ENCODE measurements around the gene EHD4.

The EHD4 gene

GRCh38 chr15:42009022-42009421 is 36.7 kb upstream of the EHD4 start:
- Histone ChIP-seq H4K20me1 (ENCODE audit: insufficient read depth, low read length) (no peaks in the 10 kb centered on the region), H3K9me3 (ENCODE audit: insufficient read depth, low read length) (no peaks in the 10 kb centered on the region), H2AFZ (ENCODE audit: low read depth, low read length) (no peak overlapping the region), H3K4me2 (ENCODE audit: low read length) (no peak overlapping the region), H3K36me3 (replicated peaks; ENCODE audit: low read depth, low read length) (no peaks in the 10 kb centered on the region), H3K4me3 (ENCODE audit: low read length) (no peak overlapping the region), H3K4me1 (ENCODE audit: low read length) (peaks cover 27% of the 10 kb centered on the region), H3K27ac (ENCODE audit: low read length) (no peak overlapping the region), H3K27me3 (ENCODE audit: low read depth, low read length) (no peaks in the 10 kb centered on the region), H3K79me2 (ENCODE audit: low read length) (no peaks in the 10 kb centered on the region), H3K9ac (ENCODE audit: low read length) (no peak overlapping the region)
- TF ChIP-seq CTCF (IDR thresholded peaks at IDR 0.05; ENCODE audit: low read depth, low read length), result no peak
- TF ChIP-seq EZH2phosphoT487 (IDR thresholded peaks at IDR 0.05; ENCODE audit: low read depth), result no peak

GRCh38 chr15:42007386-42007785 is 35.0 kb upstream of the EHD4 start:
- H4K20me1 ChIP-seq (ENCODE audit: insufficient read depth, low read length), result no peaks in the 10 kb centered on the region
- TF ChIP-seq CTCF (IDR thresholded peaks at IDR 0.05; ENCODE audit: low read depth, low read length) (no peak), EZH2phosphoT487 (IDR thresholded peaks at IDR 0.05; ENCODE audit: low read depth) (no peak)
- no peaks in the 10 kb centered on the region for H3K79me2 ChIP-seq (ENCODE audit: low read length)
- H3K4me3 ChIP-seq (ENCODE audit: low read length), result no peak overlapping the region
- no peaks in the 10 kb centered on the region for H3K36me3 ChIP-seq (replicated peaks; ENCODE audit: low read depth, low read length)
- H3K4me2 ChIP-seq (ENCODE audit: low read length), result no peak overlapping the region
- H3K27me3 ChIP-seq (ENCODE audit: low read depth, low read length), result peaks cover 6% of the 10 kb centered on the region; the same call in 1 of the 2 replicates
- H2AFZ ChIP-seq (ENCODE audit: low read depth, low read length), result no peak overlapping the region
- peaks cover 21% of the 10 kb centered on the region for H3K4me1 ChIP-seq (ENCODE audit: low read length)
- no peak overlapping the region for H3K27ac ChIP-seq (ENCODE audit: low read length)
- H3K9ac ChIP-seq (ENCODE audit: low read length), result no peak overlapping the region
- H3K9me3 ChIP-seq (ENCODE audit: insufficient read depth, low read length), result no peaks in the 10 kb centered on the region

GRCh38 chr15:42002333-42002732 is 30.0 kb upstream of the EHD4 start:
- peaks cover 5% of the 10 kb centered on the region; the same call in 1 of the 2 replicates for H3K4me1 ChIP-seq (ENCODE audit: low read length)
- no peaks in the 10 kb centered on the region for H3K79me2 ChIP-seq (ENCODE audit: low read length)
- no peaks in the 10 kb centered on the region for H3K9me3 ChIP-seq (ENCODE audit: insufficient read depth, low read length)
- no peaks in the 10 kb centered on the region for H3K36me3 ChIP-seq (replicated peaks; ENCODE audit: low read depth, low read length)
- no peak overlapping the region for H3K4me2 ChIP-seq (ENCODE audit: low read length)
- TF ChIP-seq EZH2phosphoT487 (IDR thresholded peaks at IDR 0.05; ENCODE audit: low read depth) (no peak), CTCF (IDR thresholded peaks at IDR 0.05; ENCODE audit: low read depth, low read length) (no peak)
- no peaks in the 10 kb centered on the region for H4K20me1 ChIP-seq (ENCODE audit: insufficient read depth, low read length)
- no peak overlapping the region for H3K4me3 ChIP-seq (ENCODE audit: low read length)
- H3K27me3 ChIP-seq (ENCODE audit: low read depth, low read length), result peaks cover 15% of the 10 kb centered on the region
- H3K9ac ChIP-seq (ENCODE audit: low read length), result no peak overlapping the region
- no peak overlapping the region for H3K27ac ChIP-seq (ENCODE audit: low read length)
- H2AFZ ChIP-seq (ENCODE audit: low read depth, low read length), result no peak overlapping the region

GRCh38 chr15:42001236-42001635 is 28.9 kb upstream of the EHD4 start:
- Histone ChIP-seq H3K27me3 (ENCODE audit: low read depth, low read length) (peaks cover 15% of the 10 kb centered on the region), H3K79me2 (ENCODE audit: low read length) (no peaks in the 10 kb centered on the region), H3K27ac (ENCODE audit: low read length) (no peak overlapping the region), H4K20me1 (ENCODE audit: insufficient read depth, low read length) (no peaks in the 10 kb centered on the region), H3K4me1 (ENCODE audit: low read length) (peaks cover 5% of the 10 kb centered on the region; the same call in 1 of the 2 replicates), H3K9me3 (ENCODE audit: insufficient read depth, low read length) (no peaks in the 10 kb centered on the region), H3K4me3 (ENCODE audit: low read length) (no peak overlapping the region), H2AFZ (ENCODE audit: low read depth, low read length) (no peak overlapping the region), H3K9ac (ENCODE audit: low read length) (no peak overlapping the region), H3K4me2 (ENCODE audit: low read length) (no peak overlapping the region), H3K36me3 (replicated peaks; ENCODE audit: low read depth, low read length) (no peaks in the 10 kb centered on the region)
- no peak for TF ChIP-seq EZH2phosphoT487 (IDR thresholded peaks at IDR 0.05; ENCODE audit: low read depth)
- no peak for TF ChIP-seq CTCF (IDR thresholded peaks at IDR 0.05; ENCODE audit: low read depth, low read length)
